T-helper 2 cell (primary cell): Measurements from ENCODE around the gene CYP3A5.

Experiments used
- DNase-seq, 5 experiments: peaks; one replicate each; pipeline versions ENCODE4 v3.0.0 to v3.0.0-alpha.2; 2012 to 2022

The CYP3A5 gene

GRCh38 chr7:99605527-99605926, 74.3 kb downstream of the CYP3A5 start:
- DNase-seq, result no peak

- no peak for DNase-seq
These were observed 78.0 kb downstream of the CYP3A5 start for GRCh38 chr7:99601656-99602310.

GRCh38 chr7:99599836-99600235, 80.0 kb downstream of the CYP3A5 start:
- DNase-seq, result no peak
